Erythroblast (primary cell): ENCODE data around the gene SELENBP1.

ENCODE experiments used
- GATA1 ChIP-seq: IDR thresholded peaks from 2 replicates; pipeline ENCODE4 v1.6.1; 2011; ENCODE audit warnings: low read depth, mild to moderate bottlenecking, control low read depth, low read length, moderate library complexity
- POLR2A ChIP-seq: IDR thresholded peaks from 2 replicates; pipeline ENCODE4 v1.6.1; 2011; ENCODE audit warnings: mild to moderate bottlenecking, low read length

DNA sequence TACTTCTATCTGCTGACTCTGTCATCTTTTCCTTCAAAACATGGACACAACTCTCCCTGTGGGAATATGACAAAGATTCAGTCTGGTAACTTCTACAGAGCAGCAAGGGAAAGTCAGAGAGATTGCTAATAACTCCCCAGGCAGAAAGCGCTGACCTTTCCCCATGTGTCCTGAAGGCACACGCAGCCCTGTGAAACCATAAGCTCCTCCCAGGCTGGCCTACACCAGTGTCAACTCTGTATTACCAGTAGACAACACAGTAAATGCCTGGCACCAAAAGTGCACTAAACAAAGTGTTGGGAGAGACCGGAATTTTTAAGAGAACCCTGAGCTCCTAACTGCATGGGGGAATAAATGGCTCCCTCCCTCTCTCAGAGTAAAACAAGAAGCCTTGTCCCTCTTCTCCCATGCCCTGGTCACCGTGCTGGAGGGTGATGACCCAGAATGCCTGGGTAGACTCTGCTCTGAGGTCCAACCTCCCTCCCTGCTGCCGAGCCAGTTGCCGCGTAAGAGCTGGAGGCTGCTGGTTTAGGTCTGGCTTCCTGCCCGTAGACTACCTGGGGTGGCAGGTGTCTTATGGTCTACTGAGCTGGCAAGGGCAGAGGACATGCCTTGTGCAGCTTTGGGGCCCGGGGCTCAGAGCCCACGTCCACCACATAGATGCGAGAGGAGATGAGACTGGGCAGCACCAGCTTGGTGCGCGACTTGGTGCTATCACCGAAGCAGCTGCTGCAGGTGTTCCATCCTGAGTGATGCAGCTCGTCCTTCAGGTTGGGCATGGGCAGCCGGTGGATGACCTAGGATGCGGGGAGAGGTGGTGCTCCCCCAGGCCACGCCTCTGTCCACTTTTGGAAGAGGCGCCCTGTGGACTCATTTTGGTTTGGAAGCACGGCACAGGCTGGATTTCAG is 3.9 kb downstream of the SELENBP1 start:
- no peak for TF ChIP-seq POLR2A
- TF ChIP-seq GATA1, result no peak
